PFSK-1 (cell line): ENCODE measurements around the gene MAP4K2.

Source experiments
- FOXP2 ChIP-seq: optimal IDR thresholded peaks from 2 replicates; pipeline ENCODE3; 2011; ENCODE audit warnings: borderline replicate concordance, control low read depth, inconsistent platforms; ENCODE audit not compliant: insufficient read depth; ENCODE audit errors: extremely low read length, extremely low read depth
- POLR2AphosphoS5 ChIP-seq: IDR thresholded peaks from 2 replicates; pipeline ENCODE4 v1.6.1; 2012; ENCODE audit warnings: low read depth, mild to moderate bottlenecking, control low read depth, low read length, moderate library complexity
- SIN3A ChIP-seq: IDR thresholded peaks from 2 replicates; pipeline ENCODE4 v1.6.1; 2012; ENCODE audit warnings: mild to moderate bottlenecking, low read length, moderate library complexity, borderline replicate concordance; ENCODE audit not compliant: insufficient read depth
- TAF1 ChIP-seq: IDR thresholded peaks from 2 replicates; pipeline ENCODE4 v1.6.1; 2012; ENCODE audit warnings: low read length, control low read depth, borderline replicate concordance; ENCODE audit not compliant: insufficient read depth
- TF ChIP-seq, protein P1 (sequence below), 2 experiments: IDR thresholded peaks; 2 replicates each; pipeline versions ENCODE4 v1.6.1 to v1.8.0; 2011 to 2012; ENCODE audit warnings: low read depth in 2 of 2, low read length in 2 of 2, control low read depth in 1 of 2, inconsistent platforms in 1 of 2, mild to moderate bottlenecking in 1 of 2, moderate library complexity in 1 of 2; ENCODE audit not compliant: insufficient read depth in 1 of 2

MAP4K2 gene

DNA sequence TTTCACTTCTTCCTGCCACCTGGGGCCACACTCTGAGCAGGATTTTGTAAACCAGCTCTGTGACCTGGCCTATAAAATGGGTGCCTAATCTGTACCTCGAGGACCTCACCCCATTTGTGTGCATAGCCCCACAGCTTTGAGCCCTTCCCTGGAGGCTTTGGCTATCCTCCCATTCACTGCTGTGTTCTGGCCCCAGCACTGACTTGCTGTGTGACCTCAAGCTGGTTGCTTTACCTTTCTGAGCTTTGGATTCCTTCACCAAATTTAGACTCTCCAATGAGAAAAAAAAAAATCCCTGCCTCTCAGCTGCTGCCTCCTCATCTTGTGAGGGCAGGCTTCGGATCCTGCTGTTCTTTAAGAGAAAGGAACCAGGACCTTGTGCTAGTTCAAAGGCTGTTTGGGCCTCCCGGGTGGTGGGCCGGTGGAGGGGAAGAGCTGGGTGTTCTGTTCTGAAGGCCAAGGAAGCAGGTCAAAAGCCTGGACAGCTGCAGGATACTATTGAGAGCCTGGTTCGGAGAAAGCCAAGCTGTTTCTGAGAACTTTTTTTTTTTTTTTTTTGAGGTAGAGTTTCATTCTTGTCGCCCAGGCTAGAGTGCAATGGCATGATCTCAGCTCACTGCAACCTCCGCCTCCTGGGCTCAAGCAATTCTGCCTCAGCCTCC, 42.1 kb downstream of the MAP4K2 start:
- TF ChIP-seq TAF1: no peak
- no peak for TF ChIP-seq FOXP2
- TF ChIP-seq, protein P1, sequence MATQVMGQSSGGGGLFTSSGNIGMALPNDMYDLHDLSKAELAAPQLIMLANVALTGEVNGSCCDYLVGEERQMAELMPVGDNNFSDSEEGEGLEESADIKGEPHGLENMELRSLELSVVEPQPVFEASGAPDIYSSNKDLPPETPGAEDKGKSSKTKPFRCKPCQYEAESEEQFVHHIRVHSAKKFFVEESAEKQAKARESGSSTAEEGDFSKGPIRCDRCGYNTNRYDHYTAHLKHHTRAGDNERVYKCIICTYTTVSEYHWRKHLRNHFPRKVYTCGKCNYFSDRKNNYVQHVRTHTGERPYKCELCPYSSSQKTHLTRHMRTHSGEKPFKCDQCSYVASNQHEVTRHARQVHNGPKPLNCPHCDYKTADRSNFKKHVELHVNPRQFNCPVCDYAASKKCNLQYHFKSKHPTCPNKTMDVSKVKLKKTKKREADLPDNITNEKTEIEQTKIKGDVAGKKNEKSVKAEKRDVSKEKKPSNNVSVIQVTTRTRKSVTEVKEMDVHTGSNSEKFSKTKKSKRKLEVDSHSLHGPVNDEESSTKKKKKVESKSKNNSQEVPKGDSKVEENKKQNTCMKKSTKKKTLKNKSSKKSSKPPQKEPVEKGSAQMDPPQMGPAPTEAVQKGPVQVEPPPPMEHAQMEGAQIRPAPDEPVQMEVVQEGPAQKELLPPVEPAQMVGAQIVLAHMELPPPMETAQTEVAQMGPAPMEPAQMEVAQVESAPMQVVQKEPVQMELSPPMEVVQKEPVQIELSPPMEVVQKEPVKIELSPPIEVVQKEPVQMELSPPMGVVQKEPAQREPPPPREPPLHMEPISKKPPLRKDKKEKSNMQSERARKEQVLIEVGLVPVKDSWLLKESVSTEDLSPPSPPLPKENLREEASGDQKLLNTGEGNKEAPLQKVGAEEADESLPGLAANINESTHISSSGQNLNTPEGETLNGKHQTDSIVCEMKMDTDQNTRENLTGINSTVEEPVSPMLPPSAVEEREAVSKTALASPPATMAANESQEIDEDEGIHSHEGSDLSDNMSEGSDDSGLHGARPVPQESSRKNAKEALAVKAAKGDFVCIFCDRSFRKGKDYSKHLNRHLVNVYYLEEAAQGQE (IDR thresholded peaks at IDR 0.05; ENCODE audit: insufficient read depth in 1 of 2, low read depth in 2 of 2, low read length in 2 of 2): no peak
- TF ChIP-seq SIN3A: 0 out of 2 replicates have a peak, but pooled peaks have one; percentile 6
- TF ChIP-seq POLR2AphosphoS5: 0 out of 2 replicates have a peak, but pooled peaks have one; percentile 25

GRCh38 chr11:64759722-64760719, 43.0 kb downstream of the MAP4K2 start, which contains the start of gene PYGM:
Gene PYGM (minus strand): TSS chr11:64759974. CDS start chr11:64759898, 76 bp downstream.
- TF ChIP-seq, protein P1 (IDR thresholded peaks at IDR 0.05; ENCODE audit: insufficient read depth in 1 of 2, low read depth in 2 of 2, low read length in 2 of 2): no peak
- TF ChIP-seq TAF1 (no peak), SIN3A (no peak), POLR2AphosphoS5 (no peak), FOXP2 (no peak)

GRCh38 chr11:64759131-64759721, 43.8 kb downstream of the MAP4K2 start:
- TF ChIP-seq SIN3A (no peak), TAF1 (no peak), FOXP2 (no peak), POLR2AphosphoS5 (no peak)
- TF ChIP-seq, protein P1 (IDR thresholded peaks at IDR 0.05; ENCODE audit: insufficient read depth in 1 of 2, low read depth in 2 of 2, low read length in 2 of 2): no peak

DNA sequence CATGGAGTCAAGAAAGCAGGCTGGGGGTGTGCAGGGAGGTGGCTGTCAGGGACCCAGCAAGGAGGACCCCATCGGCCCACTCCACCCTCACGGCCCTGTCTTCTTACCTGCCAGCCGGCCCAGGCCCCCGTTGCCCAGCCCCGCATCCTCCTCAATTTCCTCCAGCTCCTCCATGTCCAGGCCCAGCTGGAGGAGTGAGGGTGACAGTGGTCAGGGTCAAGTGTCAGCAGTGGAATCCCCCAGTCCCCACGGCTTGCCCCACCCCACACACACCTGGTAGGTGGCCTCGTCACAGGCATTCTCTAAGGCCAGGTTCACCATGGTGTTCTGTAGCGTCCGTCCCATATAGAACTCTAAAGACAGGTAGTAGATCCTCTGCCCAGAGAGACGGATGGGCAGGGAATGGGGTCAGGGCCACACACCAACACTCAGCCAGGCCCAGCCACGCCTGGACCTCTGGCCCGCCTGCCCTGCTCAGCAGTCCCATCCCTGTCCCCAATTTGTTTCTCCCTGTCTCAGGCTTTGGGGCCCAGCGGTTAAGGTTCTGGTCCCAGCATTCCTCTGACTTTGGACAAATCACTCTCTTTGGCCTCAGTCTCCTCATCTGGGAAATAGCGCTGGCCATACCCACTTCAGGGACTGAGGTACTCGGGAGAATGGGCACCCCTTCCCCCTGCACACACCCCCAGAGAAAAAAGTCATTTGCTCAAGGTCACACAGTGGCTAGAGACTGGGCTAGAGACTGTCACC, 44.5 kb downstream of the MAP4K2 start:
- TF ChIP-seq FOXP2: no peak
- TF ChIP-seq TAF1: no peak
- no peak for TF ChIP-seq POLR2AphosphoS5
- no peak for TF ChIP-seq SIN3A
